ENCODE results near the gene IFT43.
"Not testable (repeated sequence)": the region's sequence is repeated elsewhere in the genome, so short reads cannot be mapped to it uniquely, and the experiment has no call there.

Gene IFT43

DNA sequence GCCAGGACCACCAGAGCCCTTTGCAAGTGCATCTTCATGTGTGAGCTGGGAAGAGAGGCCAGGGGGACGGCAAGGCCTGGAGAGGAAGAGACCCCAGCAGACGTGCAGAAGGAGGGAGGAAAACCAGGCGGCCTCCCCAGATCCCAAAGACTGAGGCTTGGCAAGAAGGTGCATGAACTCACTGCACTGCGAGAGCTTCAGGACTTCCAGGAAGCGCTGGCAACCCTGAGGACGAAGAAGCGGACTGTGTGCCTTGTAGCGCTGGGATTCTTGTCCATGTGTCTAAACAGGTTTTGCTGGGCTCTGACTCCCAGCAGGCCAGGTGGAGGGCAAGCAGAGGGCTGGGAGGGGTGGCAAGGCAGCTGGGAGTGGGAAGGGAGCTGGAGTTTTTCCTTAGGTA is 4.7 kb upstream of the IFT43 start:
- no peak for DNase-seq (ENCODE audit: low read depth)

DNA sequence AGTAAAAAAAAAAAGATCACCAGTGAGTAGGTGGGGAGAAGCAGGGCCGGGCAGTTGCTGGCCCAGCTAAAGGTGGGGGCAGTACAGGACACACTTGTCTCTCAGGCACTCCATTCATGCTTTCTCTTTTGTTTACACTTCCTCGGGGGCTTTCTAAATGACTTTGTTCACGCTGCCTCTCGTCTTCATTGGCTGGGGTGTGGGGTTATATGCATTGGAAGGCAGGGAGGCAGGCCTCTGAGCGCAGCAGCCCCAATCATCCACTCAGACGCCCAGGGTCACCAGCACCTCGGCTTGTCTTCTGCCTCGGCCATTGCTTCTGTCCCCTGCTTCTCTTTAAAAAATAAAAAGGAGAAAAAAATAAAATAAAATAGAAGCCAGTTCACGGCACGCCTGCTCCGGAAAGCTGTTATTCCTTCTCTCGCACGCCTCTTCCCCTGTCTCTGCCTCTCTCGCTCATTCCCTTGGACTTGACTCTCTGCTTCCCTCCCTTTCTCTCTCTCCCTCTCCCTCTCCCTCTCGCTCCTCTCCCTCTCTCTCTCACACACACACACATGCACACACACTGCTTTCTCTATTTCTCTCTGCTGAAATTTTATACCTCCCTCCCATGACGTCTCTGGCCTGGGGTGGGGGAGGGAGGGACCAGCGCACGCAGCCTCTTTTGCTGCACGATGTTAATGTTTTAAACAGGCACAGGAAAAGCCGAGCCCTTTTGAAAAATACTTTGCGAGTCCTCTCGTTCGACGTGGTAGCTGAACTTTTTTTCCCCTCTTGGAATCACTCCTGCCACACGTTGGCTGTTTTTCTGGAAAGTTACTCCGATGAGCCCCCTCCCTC is 3.9 kb upstream of the IFT43 start, which contains the start of gene TGFB3:
TGFB3 (minus strand) TSS at position 570 of the 840 bp plus-strand sequence. CDS start 1,102 bp downstream, outside the sequence.
- DNase-seq (ENCODE audit: low read depth): peak; percentile 90

DNA sequence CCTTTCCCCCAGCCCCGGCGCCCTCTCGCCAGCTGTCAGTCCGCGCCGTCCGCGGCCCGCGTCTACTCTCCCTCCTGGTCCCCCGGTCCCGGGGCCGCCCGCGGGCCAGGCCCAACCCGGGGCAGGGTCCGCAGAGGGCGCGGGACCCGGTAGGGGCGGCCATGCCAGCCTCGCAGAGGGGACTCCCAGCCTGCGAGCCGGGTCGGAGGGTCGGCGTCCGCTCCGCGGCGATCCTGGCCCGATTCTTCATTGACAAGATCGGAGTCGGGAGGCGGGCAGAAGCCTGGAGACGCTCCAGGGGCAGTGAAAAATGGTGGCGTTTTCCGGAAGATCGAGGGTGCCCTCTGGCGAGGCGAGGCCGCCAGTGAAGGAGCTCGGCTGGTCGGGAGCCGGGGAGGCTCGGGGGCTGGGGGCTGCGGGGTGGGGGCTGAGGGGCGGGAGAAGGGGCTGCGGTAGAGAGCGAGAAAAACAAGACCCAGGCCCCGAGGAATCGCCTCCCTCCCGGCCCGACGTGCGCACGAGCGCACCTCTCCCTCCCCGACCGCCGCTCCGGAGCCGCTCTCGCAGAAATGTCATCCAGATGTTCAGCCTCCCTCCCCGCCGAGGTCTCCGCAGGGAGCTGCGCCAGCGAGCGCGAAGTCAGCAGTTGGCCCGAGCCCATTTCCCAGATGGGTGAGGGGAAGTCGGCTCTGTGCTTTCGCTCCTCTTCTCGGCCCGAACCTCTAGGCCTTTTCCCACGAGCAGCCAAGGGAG is 3.1 kb upstream of the IFT43 start:
- peak; percentile 66 for DNase-seq (ENCODE audit: low read depth)

DNA sequence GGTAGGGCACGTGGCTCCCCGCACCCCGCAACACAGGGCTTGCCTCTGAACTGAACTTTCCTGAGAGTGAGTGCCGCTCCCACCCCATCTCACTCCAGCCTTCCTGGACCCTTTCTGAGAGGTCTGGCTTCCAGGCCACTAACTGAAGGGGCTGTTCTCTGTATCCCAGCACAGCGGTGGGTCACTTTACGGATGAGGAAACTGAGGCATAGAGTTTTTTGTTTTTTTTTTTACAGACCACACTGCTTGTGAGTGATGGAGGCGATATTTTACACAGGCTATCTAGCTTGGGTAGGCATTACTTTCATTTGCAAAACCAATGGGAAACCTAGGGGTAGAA is 2.6 kb upstream of the IFT43 start:
- DNase-seq (ENCODE audit: low read depth): no peak

DNA sequence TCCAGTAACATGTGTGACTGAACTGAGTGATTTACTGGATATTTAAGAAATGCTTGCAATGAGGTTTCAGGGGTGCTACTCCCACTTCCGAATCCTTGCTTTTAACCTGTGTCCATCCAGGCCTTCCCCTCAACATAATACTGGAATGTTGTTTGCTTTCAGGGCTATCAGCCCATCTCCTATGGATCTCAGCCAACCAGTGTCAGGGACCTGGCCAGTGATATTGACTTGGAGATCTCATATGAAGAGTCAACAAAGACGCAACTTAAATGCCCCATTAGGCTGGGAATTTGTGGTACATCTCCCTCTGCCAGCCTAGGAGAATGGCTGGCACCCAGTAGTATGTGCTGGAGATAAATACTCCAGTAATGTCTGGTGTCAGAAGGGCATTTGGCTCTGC is 889 bp upstream of the IFT43 start:
- no peak for DNase-seq (ENCODE audit: low read depth)

DNA sequence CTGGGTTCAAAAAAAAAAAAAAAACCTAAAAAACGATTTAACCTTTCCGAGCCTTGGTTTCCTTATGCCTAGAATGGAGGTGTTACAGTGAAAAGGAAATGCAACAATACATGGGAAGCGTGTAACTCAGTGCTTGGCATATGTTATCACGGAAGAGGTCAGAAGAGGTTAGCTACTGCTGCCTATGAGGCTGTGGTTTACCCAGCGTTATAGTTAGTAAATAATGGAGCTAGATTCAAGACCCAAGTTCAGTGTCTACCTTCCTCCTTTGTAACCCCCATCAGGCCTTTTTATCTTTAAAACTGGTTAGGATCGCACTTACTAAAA is 839 bp downstream of the IFT43 start:
- DNase-seq (ENCODE audit: low read depth): no peak

DNA sequence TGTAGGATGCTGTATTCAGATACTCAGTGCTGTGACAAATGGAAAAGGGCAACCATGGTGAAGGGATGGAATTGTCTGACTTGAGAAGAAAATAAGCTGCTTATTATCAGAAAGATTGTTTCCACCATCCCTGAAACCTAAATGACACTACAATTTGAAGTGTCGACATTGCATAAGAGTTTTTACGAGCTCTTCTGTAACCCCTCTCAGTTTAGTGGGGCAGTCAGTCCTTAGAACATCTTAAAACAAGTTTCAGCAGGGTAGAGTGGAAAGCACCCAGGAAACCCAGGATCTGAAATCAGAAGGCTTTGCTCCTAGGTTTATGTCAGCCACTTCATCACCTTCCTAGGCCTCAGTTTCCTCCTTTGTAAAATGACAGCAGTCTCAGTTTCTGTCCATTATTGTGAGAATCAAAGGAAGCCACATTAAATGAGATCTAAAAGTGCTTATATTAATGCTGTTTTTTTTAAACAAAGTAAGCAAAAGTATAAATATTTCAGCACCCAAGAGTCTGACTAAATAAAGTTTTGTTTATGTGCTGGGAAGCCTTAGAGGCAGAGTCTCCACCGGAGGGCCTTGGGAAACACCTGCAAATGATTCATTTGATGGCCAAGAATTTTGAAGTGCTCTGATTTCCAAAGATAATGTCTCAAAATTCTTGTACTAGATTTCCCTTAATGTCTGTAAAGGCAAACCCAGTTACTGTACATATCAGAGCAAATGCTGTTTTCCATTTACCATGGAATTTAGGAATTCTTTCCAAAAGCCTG is 1.8 kb downstream of the IFT43 start:
- DNase-seq (ENCODE audit: low read depth): no peak

DNA sequence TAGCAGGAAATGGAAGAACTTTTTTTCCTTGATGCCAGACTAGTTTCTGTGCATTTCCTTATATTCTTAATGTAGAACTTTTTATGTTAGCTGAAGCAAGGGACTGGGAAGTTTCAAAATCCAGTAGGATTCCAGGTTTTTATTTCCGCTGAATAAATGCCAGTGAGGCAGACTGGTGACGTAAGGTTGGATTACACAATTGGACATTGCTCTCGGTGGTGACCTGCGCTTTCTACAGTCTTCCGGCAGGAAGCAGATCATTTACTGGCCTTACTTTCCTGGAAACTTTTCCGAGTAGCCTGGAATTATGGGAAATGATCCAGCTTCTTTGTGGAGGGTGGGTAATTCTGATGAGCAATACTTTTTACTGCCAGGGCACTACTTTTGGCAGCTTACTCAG is 3.6 kb downstream of the IFT43 start:
- DNase-seq (ENCODE audit: low read depth): peak; percentile 86

DNA sequence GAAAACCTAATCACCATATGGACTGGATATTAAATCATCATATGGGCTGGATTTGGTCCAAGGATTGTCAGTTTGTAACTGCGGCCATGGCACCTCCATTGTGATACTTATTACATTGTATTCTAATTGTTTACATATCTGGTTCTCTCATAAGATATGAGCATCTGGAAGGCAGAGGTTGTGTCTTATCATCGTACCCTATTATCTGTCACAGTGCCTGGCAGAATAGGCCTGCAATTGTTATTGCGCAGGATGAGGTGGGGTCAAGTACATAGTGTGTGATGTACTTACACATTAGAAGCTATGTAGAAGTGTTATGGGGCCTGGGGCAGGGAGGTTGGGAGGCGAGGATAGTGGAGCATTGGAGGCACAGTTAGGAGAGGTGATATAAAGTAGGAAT is 4.7 kb downstream of the IFT43 start:
- DNase-seq (ENCODE audit: low read depth): no peak

DNA sequence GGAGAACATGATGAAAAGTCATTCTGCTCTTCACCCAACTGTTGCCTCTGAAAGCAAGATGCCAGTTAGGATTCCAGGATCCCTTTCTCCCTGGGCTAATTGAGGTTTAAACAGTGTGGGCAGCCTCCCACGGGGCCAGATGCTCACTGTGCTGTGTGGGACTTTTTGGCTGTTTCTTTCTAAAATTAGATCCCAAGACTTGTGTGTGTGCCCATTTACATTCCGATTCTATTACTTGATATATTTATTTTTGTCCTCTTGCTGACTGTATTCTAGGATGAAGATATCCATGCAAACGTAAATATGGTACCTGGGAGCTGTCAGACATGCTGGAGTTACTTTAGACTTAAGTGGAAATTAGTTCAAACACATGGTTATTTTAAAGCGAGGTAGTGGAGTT is 6.2 kb downstream of the IFT43 start:
- DNase-seq (ENCODE audit: low read depth): no peak

DNA sequence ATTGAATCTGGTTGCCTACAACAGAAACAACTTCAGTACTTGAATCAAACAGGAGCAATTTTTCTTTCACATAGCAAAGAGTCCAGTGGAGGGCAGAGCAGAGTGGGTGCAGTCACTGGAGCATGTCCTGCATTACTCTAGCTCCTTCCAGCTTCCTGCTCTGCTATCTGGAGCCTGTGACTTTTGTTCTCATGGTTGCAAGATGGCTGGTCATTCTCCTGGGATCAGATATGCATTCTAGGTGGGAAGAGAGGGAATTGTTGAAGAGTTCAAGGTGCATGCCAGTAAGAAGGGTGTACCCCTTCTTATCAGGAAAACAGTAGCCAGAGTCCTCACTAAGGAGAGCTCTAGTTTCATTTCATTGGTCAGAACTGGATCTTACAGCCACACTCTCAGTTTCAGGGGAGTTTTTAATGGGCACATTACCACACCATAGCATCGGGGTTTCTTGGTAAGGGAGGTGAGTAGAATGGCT is 8.0 kb downstream of the IFT43 start:
- no peak for DNase-seq (ENCODE audit: low read depth)

DNA sequence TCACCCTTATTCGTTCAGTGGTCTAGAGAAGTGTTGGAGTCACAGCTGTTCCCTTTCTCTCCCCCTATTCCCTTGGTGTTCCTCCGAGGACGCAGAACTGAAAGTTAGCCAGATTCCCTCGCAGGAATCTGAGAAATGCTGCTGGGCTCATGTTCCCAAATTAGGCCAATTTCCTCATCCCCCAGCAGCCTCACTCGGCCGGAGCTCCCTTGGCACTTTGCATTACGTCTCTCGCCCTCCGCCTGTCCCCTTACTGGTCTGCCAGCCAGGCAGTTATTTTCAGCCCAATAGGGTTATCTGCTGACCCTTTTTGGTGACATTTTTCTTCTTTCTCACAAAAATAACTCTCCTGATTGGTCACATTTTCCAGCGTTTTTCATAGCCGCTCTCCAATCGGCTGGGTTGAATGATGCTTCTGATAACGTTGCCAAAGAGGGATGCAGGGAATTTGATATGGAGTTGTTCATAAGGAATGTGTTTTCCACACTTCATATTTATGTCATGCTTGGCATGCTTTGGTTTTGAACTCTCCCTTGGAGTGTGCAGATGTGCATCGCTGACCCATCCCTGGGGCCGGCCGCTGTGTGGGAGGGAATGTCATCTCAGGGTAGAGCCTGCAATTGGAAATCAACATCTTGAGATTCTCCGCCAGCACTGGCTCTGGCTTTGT is 9.9 kb downstream of the IFT43 start:
- peak; percentile 45 for DNase-seq (ENCODE audit: low read depth)

DNA sequence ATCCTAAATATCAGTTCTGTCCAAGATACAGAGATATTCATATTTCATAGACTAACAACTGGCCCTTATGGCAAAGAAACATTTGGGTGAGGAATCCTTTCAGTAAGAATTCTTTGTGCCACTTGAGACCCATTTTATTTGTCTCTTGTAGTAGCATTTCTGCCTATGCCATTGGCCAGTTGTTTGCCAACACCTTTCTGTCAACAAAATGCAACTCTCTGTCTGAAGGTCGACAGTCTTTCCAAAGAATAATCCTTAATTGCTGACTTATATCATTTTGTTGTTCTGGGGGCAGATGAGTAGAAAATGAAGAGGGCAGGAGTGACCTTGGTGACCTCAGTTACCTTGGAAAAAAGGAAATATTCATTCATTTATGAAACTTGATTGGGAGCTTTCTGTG is 10.9 kb downstream of the IFT43 start:
- no peak for DNase-seq (ENCODE audit: low read depth)

DNA sequence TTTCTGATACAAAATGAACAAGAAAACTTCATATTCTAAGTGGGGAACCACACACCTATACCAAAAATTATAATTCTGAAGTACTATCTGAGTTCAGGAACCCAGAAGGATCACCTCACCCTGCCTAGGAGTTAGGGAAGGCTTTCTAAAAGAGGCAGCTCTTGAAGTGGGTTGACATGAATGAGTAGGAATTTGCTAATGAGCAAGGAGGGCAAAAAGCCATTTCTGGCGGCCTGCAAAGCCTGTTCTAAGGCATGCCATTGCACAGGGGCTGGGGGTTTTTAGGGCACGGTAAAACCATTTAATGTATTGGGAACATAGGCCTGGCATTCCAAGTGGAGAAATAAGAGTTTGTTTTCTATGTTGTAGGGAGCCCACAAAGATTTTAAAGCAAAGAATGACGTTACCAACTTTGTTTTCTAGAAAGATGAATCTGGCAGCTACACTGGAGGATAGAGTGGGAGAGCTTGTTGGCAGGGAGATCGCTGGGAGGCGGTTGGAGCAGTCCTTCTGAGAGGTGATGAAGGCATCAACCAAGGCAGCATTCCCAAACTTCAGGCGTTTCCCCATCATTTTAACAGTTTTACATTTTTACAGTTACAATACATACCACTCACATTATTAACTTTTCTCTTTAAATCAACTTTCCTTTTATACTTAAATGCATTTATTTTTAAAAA is 14.1 kb downstream of the IFT43 start:
- no peak for DNase-seq (ENCODE audit: low read depth)

DNA sequence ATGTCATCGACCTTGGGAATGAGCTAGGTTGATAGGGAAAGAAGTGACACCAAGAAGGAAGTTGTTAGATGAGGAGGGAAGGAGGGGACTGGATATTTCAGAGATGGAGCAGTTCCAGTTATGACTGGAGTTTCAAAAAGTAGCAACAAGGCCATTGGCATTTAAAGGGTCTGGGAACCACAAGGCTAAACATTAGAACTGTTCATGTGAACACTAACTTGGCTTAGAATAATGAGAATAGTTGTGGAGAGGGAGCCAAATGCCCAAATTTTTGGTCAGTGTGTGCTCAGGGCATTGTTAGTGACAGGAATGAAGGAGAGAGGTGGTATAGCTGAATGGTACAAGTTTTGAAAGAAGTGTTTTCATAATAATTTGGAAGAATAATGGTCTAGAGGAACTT is 16.8 kb downstream of the IFT43 start:
- DNase-seq (ENCODE audit: low read depth): no peak

DNA sequence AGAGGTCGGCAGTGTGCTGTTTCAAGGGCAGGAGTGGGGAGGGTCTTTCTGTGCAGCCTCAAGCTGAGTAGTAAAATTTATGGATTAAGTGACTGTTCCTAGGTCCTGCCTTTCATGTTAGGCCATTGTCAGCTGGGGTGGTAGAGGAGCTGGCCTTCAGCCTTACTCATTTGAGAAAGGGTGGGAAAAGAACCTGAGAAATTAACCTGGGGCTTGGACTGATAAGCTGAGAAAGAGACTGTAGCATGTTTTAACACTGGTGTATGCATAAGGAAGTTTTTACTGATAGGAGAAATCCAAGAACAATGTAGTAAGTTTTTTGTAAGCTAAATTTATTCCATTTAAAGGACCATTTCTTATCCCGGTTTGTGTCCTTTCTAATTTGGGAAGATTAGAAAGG is 20.7 kb downstream of the IFT43 start:
- no peak for DNase-seq (ENCODE audit: low read depth)

DNA sequence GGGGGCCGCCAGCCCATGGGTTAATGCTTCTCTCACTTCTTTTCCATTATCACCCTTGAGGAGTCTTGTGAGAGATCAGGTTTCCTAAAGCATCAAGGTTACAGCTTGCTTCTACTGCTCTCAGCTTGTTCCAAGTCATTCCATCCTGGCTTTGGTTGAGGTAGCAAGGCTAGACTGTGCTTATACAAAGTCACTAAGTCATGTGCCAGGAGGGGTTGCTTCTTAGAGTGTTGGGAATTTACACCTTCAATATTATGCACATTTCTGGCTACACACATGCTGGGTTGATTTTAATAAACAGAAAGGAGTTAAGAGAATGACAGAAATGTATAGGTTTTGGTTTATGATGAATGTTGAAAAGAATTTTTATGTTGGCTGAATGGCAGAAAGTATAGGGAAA is 21.8 kb downstream of the IFT43 start:
- DNase-seq (ENCODE audit: low read depth): no peak

DNA sequence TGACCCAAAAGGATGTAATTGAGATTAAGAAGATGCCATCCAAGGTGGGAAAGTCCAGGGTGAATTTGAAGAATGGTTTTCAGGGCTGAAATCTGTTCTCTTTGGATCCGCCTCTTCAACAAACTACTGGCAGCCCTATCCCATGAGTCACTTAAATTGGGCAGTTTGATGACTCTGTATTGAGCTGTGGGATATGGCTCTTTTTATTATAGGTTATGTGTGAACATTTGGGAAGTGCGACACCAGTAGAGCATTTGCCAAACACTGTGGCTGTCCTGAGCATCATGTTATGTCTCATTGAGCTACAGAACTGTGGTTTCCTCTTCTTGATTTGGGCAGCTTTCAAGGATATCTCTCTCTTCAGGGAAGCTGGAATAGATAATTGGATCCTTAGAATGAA is 22.3 kb downstream of the IFT43 start:
- peak; percentile 45 for DNase-seq (ENCODE audit: low read depth)

DNA sequence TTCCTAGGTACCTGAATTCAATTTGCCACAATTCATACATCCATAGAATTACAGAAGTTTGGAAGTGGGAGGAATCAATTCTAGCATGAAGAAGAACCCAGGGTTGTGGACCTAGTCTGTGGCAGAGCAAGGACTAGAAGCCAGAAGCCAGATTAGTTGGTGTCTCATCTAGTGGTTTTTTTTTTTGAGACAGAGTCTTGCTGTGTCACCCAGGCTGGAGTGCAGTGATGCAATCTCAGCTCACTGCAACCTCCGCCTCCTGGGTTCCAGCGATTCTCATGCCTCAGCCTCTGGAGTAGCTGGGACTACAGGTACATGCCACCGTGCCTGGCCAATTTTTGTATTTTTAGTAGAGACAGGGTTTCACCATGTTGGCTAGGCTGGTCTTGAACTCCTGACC is 24.1 kb downstream of the IFT43 start:
- DNase-seq (ENCODE audit: low read depth): not testable (repeated sequence)

DNA sequence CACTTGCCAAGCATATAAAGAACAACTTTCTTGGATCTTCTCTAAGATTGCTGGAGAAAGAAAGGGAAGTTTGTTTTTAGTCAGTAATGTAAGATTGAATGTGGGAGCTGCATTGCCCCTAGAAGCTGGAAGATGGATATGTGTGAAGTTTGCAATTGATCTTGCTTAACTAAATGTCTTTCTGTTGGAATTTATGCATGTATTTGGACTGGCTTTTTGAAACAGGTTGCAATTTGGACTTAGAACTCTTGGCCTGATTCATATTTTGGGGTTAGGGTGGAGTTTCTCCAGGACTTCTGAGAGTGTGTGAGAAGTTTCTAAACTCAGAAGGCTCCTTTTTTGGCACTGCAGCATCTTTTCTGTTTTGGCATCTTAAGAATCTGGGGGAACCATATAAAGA is 26.4 kb downstream of the IFT43 start:
- DNase-seq (ENCODE audit: low read depth): no peak

DNA sequence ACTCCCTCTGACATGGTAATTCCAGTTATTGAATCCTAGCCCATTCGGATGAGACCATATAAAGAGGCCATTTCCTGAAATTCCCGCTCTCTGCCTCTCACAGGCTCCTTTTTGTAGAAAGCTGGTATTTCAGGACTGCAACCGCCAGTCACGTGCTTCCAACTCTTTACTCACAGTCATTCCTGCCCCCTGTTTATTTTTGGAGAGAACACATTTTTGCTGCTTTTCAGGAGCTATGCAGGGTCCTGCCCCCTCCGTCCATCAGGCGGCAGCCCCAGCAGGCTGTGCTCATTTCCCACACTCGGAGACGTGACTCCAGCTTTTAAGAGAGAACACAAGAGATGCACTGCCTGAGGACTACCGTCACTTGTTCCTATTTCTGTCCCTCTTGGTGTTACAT is 26.8 kb downstream of the IFT43 start:
- no peak for DNase-seq (ENCODE audit: low read depth)

DNA sequence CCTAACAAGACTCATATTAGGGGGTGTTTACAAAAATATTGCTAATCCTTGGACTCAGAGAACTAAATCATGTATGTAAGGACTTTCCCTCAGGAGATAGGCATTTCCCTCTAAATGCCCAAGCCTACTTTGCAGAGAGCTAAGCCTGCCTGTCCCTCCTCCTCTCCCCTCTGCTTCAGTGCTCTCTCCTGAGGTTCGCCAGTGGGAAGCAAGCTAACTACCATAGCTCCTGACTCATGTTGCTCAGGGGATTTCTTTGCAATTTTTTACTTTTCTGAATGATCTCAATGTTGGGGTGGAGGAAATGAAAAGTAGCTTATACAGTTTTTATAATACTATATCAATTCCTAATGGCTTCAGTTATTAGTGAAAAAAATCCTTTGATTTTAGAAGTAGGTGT is 29.6 kb downstream of the IFT43 start:
- DNase-seq (ENCODE audit: low read depth): peak; percentile 51
